ENCODE data around the gene ZCCHC7. TPM values are rescaled to one million over a fixed set of nuclear protein-coding genes. Genes with fewer than 3 reads are reported as not detected.
"Not testable (repeated sequence)": the region's sequence is repeated elsewhere in the genome, so short reads cannot be mapped to it uniquely, and the experiment has no call there.

The ZCCHC7 gene
- total RNA-seq (2014; rRNA removed; shearing (Covaris generic)) = 13.2 and 17.1 TPM in 2 replicates
- 22.3 and 29.3 TPM in 2 replicates for polyA plus RNA-seq (2015; cell fraction: cytosol; rRNA removed)
- 26.0 and 29.5 TPM in 2 replicates for polyA plus RNA-seq (2015; cell fraction: nucleus; rRNA removed)

DNA sequence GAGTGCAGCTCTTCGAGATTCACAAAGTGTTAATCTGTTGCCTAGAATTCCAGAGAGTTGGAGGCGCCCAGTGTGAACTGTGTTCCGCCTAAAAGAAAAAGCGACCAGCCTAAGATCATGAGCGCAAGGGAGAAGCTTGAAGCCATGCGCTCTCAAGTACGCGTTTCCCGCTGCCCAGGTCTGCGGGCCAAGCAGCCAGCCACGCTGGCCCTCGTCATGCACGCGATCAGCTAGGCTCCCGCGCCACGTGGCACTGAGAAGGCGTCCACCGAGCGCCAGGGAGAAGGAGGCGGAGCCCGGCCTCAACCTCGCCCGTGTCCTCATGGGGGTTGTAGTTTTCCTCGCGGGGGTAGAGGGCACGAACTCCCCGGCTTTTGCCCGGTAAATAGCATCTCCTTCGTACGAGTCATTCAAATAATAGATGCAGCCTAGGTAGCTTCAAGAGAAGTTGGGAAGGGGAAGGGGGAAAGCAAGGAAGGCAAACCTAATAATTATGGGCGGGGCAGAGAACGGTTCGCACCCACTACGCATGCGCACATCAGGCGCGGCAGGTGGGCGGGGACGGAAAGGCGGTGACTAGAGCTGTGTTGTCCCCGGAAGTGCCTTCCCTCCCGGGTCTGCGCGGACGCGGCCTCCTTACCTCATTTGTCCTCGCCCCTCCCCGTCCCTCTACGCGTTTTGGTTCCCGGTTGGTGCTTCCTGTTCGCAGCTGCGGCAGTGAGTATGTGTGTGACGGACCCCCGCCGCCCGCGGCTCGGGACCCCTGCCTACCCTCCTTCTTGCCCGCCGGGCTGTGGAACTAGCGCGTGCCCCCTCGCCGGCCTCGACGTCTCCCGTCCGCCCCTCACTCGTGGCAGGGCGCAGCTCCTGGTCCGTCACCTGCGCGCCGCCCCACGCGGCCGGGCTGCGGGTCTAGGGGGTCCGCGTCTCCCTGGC, at the start of gene ZCCHC7:
TSS of gene ZCCHC7 (plus strand) at position 668 of the 936 bp plus-strand sequence.
- peak; percentile 92 for DNase-seq (ENCODE audit: low read depth)

DNA sequence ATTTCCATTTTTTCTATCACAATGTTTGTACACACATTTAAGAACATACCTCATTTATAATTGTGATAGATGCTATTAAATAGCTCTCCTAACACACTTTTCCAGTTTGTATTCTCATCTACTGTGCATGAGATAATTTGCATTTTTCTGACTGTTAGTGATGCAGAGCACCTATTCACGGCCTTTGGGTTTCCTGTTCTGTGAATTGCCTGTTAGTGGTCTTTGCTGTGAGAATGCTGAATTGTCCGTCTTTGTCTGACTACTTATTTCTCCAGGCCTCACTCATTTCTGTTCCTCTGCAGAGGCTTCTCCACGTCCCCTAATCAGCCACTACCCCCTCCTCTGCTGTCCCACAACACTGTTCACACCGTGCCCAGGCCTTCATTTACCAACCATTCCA, 45.6 kb upstream of the ZCCHC7 start:
- DNase-seq (ENCODE audit: low read depth) = not testable (repeated sequence)

DNA sequence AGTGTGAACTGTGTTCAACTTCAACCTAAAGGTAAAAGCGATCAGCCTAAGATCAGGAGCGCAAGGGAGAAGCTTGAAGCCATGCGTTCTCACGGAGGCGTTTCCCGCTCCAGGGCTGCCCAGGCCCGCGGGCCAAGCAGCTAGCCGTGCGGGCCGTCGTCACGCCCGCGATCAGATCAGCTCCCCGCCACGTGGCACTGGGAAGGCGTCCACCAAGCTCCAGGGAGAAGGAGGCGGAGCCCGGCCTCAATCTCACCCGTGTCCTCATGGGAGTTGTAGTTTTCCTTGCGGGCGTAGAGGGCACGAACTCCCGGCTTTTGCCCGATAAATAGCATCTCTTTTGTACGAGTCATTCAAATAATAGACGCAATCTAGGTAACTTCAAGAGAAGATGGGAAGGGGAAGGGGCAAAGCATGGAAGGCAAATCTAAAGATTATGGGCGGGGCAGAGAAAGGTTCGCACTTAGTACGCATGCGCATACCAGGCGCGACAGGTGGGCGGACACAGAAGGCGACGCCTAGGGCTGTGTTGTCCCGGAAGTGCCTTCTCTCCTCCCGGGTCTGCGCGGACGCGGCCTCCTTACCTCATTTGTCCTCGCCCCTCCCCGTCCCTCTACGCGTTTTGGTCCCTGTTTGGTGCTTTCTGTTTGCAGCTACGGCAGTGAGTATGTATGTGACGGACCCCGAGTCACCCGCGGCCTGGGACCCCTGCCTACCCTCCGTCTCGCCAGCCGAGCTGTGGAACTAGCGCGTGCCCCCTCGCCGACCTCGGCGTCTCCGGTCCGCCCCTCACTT, 40.8 kb upstream of the ZCCHC7 start:
- peak; percentile 90 for DNase-seq (ENCODE audit: low read depth)

DNA sequence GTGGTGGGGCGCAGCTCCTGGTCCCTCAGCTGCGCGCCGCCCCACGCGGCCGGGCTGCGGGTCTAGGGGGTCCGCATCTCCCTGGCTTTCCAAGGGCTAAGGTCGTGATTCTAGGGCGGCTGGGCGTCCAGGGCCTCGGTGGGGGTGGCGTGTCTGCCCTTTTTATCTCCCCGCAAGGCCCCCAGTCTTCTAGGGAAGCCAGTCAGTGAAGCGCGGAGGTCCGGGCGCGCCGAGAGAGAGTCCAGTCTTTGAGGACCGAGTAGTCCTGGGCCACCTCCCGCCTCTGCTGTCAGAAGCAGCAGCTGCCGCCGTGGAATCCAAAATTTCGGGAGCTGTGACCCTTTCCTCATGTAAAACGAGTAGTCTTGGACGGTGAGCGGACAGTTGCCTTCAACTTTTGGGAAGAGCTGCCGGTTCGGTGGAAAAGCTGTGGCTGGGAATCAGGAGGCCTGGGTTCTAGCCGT, 40.2 kb upstream of the ZCCHC7 start:
- DNase-seq (ENCODE audit: low read depth) = not testable (repeated sequence)

DNA sequence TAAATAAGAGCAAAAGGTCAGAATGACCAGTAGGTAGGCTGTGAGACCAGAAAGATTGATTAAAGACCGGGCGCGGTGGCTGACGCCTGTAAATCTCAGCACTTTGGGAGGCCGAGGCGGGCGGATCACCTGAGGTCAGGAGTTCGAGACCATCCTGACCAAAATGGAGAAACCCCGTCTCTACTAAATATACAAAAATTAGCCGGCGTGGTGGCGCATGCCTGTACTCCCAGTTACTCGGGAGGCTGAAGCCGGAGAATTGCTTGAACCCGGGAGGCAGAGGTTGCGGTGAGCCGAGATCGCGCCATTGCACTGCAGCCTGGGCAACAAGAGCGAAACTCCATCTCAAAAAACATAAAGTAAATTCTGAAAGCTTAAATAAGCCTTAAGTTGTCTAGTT, 38.9 kb upstream of the ZCCHC7 start:
- not testable (repeated sequence) for DNase-seq (ENCODE audit: low read depth)

DNA sequence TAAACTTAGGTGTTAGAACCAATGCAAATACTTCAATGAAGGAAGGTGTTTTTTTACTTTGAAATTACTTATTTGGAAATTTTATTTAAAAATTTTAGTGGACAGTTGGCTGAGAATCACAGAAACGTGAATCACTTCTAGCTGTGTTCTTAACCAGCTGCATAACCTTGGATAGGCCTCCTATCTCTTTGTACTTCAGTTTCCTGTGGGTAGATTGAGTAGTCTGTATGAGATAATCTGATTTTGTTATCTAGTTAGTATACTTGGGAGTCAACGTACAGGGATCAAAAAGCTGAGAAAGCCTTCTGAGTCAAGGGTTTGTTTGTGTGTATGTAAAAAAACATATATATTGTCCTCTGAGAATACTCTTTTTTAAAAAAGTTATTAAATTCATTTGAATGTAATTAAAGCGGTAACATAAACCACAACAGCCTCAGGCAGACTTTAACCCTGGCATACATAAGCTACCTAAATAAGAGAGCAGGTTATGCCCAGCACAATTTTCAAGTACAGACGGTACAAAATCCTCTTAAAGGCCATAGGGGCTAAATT, 38.1 kb upstream of the ZCCHC7 start:
- DNase-seq (ENCODE audit: low read depth) = no peak

DNA sequence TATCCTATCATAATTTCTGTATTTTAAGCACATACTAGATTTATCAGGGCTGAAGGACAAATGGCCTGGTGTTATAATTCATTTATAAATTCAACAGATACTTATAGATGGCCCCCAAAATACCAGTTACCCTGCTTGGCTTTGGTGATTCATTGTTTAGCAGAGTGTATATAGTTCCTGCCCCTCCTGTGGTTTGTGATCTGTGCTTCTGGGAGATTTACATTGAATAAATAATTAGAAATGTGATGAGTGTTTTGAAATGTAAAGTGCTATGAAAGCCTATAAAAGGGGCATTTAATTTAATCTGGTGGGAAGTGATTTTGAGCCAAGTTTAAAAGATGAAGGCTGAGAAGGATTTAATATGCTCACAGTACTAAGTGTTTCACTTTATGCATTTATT, 36.7 kb upstream of the ZCCHC7 start:
- no peak for DNase-seq (ENCODE audit: low read depth)

DNA sequence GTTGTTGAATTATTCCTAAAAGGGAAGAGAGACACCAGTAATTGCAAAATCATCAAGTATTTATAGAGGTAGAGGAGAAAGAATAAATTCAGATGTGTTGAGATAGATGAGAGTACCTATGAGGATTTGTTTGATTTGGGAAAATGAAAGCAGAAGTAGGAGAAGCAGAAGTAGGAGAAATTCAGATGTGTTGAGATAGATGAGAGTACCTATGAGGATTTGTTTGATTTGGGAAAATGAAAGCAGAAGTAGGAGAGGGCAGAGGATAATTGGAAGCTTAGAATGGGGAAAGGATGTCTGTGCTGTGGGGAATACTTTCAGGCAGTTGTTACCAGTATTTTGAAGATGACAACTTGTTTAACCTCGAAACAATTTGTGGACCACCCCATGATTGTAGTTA, 35.1 kb upstream of the ZCCHC7 start:
- no peak for DNase-seq (ENCODE audit: low read depth)

DNA sequence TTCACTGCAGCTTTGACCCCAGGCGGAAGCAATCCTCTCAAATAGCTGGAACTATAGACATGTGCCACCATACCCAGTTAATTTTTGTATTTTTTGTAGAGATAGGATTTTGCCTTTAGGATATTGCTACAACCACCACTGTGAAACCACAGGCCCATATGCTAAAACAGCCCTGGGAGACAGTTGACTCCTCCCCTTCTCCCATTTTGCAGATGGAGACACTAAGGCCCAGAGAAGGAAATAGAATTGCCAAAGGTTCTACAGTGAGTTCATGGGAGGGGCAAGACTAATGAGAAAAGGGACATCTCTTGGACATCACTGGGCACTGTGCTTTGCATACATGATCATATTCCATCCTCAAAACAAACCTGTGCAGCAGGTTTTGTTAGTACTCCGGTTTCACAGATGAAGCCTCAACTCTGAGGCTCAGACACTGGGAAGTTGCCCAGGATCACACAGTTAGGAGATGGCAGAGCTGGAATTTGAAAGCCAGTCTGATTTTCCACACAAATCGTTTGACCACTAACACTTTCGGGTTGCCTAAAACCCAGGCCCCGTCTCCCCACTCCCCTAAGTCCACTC, 27.6 kb upstream of the ZCCHC7 start:
- DNase-seq (ENCODE audit: low read depth) = not testable (repeated sequence)

DNA sequence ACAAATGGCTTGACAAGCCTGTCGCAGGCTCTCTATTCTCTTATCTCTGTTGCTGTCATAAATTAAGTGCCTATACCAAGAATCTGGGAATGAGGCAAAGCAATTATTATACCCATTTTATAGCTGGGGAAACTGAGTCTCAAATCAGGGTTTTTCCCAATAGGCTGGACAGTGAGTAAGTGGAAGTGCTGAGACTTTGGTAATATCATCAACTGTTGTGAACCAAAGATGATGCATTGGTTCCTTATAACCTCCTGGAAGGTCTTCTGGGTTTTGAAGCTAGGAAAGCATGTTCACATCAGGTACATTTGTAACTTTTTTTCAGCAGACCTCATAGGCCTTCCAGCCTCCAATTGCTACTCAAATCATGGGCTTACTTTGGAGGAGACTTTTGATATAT, 25.6 kb upstream of the ZCCHC7 start:
- DNase-seq (ENCODE audit: low read depth) = no peak

DNA sequence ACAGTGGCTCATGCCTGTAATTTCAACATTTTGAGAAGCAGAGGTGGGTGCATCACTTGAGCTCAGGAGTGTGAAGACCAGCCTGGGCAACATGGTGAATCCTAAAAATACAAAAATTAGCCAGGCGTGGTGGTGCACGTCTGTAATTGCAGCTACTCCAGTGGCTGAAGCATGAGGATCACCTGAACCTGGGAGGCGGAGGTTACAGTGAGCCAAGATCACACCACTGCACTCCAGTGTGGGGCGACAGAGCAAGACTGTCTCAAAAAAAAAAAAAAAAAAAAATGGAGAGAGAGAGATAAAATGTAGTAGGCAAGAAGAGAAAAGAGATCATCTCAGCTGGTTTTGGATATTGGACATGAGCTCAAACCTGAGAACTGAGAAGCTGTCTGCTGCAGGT, 23.7 kb upstream of the ZCCHC7 start:
- DNase-seq (ENCODE audit: low read depth) = no peak

DNA sequence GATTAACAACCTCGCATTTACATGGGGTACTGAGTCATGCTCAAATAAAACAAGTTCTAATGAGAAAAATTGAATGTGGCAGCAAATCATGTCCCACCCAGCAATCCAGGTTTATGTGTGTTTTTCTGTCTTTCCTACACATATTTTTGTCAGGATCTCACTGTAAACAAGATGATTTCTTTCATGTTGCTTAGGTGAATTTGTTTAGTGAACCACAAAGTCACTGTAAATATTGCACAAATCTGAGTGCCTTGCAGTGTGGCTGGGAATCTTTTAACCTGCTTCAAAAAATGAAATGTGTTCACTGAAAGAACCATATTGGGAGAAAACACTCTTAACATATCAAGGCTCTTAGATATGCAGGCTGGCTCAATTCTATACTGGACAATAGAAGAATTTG, 23.1 kb upstream of the ZCCHC7 start:
- DNase-seq (ENCODE audit: low read depth) = no peak

DNA sequence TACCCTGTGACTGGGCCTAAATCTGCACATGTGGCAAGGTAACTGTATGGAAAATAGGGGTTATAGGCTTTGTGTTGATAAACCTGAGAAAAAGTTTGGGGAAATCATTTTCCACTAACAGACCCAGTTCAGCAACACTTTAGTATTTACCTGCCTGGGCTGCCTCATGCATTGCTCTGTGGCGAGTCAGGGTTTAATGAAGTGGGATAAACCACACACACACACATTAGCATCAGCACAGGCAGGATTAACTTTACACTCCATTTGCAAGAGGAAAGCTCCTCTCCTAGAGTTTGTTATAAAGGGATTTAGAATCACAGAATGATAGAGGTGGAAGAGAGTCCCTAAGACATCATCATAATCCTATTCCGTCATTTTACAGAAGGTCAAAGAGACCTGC, 20.0 kb upstream of the ZCCHC7 start:
- no peak for DNase-seq (ENCODE audit: low read depth)

DNA sequence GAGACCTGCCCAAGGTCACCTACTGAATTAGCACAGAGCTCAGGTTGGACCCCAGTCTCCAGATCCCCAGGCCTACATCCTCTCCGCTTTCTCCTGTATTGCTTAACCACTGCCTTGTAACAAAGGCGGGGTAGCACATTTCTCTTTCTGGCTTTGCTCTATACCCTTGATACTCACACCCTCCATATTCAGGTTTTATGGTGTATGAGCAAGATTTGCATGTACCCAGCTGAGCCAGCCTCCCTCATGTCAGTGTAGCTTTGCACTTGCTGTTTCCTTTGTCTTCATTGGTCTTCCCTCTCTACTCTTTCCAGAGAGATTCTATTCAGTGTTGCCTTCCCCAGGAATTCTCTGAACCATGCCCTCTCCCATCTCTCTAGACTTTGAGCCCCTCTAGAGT, 19.6 kb upstream of the ZCCHC7 start:
- no peak for DNase-seq (ENCODE audit: low read depth)

DNA sequence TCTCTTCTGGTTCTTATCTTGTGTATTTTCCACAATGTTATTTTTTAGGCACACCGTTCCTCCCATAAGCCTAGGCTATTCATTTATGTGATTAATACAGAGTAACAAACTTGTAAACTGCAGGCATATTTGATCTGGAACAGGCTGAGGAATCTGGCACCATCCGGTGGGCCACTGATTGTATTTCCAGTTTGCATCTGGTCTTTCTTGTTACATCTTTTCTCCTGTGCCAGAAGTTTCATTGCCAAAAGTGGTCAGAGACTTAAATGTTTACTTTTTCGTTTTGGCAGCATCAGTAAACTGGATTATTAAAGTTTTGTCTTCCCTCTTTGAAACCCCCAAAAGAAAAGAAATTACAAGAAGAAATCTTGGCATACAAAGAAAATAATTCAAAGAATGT, 17.9 kb upstream of the ZCCHC7 start:
- no peak for DNase-seq (ENCODE audit: low read depth)

DNA sequence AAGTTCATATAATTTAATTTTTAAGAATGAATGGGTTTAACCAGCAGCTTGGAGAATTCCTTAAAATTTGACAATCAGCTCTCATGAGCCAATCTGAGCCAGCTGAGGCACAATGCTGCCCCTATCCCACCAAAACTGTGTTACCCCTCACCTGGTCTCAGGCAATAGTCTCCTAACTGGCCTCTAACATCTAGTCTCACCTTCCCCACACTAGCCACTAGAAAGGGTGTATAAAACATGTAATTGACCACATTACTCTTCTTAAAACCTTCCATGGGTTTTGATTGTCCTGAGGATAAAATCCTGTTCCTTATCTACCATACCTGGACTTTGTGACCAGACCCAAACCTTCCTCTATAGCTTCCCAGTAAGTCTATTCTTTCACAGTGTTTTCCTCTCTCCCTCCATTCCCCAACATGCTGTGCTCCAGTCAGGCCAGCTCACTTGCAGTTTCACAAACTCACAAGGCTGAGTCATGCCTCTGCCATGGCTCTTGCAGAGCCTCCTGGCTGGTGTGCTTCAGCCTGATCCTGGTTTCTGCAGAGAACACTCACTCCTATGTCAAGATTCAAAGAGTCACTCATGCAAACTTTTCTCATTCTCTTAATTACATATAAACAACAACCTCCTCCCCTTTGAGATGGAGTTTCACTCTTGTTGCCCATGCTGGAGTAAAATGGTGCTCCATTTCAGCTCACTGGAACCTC, 16.0 kb upstream of the ZCCHC7 start:
- peak; percentile 74 for DNase-seq (ENCODE audit: low read depth)

DNA sequence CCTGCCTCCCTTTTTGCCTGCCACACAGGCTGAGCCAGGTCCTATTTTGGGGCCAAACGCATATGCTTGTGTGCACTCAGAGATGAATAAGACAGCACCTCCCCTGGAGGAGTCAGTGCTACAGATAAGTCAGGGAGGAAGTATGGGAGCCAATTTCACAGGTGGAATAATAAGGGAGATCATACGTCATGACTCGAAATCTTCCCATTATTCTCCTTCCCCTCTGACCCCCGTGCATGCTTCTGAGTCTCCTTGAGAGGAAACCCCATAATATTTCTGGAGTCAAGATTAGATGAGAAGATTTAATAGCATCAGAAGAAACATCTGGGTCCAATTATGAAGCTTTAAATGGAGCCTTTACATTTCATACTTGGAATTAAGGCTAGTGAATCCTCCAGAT, 15.1 kb upstream of the ZCCHC7 start:
- DNase-seq (ENCODE audit: low read depth) = no peak

DNA sequence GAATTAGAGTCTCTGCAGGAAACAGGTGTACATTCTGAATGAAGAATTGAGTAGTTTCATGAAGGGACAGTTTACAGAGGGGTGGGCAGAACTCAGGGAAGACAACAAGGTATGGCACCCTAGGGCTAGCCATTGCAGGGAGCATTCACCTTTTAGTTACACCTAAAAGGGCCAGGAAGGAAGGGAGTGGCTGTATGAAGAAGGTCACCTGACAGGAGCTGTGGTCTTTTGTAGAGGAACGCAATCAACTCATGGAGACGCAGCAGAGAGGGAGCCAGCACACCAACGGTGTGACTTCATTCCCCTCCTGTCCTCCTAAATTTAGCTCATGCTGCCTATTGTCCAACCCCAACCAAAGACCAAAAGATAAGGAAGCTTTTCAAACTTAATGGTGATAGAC, 12.7 kb upstream of the ZCCHC7 start:
- no peak for DNase-seq (ENCODE audit: low read depth)

DNA sequence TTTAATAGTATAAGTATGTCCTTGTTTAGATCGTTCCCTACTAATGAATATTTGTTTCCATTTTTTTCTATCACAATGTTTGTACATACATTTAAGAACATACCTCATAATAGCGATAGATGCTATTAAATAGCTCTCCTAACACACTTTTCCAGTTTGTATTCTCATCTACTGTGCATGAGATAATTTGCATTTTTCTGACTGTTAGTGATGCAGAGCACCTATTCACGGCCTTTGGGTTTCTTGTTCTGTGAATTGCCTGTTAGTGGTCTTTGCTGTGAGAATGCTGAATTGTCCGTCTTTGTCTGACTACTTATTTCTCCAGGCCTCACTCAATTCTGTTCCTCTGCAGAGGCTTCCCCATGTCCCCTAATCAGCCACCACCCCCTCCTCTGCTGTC, 5.9 kb upstream of the ZCCHC7 start:
- not testable (repeated sequence) for DNase-seq (ENCODE audit: low read depth)

DNA sequence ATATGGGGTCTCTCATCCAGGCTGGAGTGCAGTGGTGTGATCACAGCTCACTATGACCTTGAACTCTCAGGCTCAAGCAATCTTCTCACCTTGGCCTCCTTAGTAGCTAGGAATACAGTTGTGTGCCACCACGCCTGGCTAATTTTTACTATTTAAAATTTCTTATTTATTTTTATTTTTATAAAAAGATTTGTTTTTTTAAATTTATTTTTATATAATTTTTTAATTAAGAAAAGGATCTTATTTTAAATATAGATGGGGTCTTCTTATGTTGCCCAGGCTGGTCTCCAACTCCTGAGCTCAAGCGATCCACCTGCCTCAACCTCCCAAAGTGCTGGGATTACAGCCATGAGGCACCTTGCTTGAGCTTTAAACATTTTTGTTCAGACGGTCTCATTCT, 2.4 kb upstream of the ZCCHC7 start:
- no peak for DNase-seq (ENCODE audit: low read depth)

DNA sequence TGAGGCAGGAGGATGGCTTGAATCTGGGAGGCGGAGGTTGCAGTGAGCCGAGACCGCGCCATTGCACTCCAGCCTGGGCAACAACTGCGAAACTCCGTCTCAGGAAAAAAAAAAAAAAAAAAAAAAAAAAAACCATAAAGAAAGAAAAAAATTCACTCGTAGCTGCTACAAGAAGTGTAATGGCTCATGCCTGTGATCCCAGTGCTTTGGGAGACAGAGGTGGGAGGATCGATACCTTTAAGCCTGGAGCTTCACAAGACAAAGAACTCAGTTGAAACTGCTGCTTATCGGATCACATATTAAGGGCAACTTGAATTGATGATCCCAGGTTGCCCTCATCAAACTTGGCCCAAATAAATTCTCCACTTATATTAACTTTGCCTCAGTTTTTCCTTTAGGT, 1.0 kb upstream of the ZCCHC7 start:
- DNase-seq (ENCODE audit: low read depth) = no peak

Measured in HT1080 (cell line).